GM12801 (cell line): ENCODE results near the gene CADM1.

ENCODE experiments used
- CTCF ChIP-seq: IDR thresholded peaks from one replicate; pipeline ENCODE4 v1.5.1; 2011; ENCODE audit warnings: control low read depth; ENCODE audit not compliant: insufficient read length; ENCODE audit errors: extremely low read depth

Gene CADM1

GRCh38 chr11:115409116-115409670, 95.0 kb downstream of the CADM1 start:
- no peak for TF ChIP-seq CTCF

DNA sequence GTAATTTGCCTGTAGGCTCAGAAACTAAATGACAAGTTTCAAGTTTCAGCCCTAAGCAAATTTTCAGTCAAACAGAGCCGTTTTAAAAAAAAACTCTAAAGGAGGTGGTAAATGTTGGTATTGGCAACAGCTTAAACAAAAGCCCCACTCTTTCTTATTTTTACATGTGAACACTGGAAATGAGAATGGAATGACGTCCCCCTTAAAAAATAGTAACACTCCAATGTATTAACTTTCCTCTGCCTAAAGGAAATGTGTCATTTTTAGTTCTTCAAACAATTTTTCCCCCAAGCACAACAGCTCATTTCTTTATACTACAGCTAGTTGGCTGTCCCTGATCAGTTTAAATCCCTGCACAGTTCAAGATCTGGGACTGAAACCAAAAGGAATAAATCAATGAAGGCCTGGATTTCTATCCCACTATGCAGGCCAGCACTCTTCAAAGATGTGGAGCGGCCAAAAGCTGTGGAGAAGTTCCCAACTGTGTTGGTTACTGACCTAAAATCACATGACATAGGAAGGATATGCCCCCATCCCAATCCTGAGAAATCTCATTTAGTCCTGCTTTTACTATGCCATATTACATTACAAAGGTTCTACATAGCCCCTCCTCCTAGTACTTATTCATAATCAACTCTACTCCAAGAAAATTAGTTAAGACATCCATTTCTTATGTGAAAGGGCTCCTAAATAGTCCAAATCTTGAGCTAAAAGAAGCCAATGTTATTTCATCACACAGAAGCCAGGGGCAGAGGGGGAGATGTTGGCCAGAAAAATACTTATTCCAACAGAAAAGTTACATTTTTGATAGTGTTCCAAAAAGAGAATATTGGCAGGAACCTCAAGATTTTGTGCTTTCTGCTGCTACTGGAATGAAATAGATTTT, 95.9 kb downstream of the CADM1 start:
- TF ChIP-seq CTCF, result no peak

DNA sequence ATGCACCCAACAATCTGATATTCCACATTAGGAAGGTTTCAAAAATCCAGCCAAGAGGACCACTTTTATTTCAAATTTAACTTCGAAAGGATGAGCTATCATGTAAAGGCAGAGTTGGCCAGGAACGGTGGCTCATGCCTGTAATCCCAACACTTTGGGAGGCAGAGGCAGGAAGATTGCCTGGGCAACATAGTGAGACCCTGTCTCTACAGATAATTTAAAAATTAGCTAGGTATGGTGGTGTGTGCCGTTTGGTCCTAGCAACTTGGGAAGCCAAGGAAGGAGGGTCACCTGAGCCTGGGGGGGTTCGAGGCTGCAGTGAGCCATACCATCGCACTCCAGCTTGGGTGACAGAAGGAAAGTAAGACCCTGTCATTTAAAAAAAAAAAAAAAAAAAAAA, 96.7 kb downstream of the CADM1 start:
- no peak for TF ChIP-seq CTCF

DNA sequence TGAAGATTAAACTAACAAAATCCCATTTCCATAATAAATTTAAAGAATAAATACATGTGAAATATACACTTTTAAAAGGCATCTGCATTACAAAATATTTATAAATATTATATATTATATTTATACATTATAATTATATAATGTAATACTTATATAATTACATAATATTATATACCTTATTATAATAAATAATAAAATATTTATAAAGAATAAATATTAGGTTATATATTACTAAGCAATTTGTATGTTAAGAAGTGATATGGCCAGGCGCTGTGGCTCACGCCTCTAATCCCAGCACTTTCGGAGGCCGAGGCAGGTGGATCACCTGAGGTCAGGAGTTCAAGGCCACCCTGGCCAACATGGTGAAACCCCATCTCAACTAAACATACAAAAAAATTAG, 97.8 kb downstream of the CADM1 start:
- TF ChIP-seq CTCF, result no peak

GRCh38 chr11:115398333-115399080, 105.7 kb downstream of the CADM1 start:
- TF ChIP-seq CTCF, result no peak

DNA sequence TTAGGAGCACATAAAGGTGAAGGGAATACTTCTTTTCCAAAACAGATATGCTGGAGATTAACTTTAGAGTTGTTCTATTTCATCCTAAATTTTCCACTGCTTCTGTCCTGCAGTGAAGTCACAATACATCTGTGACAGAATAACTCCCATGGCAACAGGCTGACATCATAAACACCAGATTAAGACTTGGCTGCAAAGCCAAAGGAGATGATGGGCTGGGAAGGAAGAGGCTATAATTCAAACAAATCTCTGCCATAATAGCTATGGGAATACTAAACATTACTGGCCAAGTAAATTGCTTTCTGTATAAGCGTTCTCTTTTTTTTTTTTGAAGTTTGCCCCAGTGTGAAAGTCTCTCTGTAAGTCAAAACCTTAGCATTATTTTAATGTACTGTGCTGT, 107.7 kb downstream of the CADM1 start:
- TF ChIP-seq CTCF, result no peak

DNA sequence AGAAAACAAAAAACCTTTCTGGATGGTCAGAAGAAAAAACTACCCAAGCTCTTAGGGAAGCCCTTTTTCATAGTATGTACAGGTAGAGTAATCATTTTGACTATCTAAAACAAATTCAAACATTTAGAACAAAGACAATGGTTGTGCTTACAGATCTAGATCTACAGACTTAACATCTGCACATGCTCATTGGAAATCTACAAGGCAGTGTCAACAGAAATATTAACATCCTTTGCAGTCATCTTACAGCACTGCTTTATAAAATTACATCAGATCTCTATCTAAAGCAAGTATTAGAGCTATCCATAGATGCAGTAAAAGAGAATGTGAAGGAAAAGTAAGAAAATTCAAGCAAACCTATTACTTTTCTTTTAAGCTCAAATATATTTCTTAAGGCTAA, 110.3 kb downstream of the CADM1 start:
- no peak for TF ChIP-seq CTCF
